ENCODE data around the gene POLR3GL.

POLR3GL gene

DNA sequence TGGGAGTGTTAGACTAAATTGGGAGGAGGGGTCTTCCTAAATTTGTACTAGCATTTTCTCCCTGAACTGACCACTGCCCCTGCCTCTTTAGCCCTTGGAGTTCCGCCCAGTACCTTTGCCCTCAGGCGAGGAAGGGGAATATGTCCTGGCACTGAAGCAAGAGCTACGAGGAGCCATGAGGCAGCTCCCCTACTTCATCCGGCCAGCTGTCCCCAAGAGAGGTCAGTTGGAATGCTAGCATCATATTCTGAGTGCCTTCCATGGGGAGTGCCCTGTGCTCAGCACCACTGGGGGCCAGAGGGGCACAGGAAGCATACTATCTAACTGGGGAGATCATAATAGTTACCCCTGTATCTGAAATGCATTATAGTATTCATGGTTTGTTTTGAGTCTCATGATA is 10.7 kb downstream of the POLR3GL start:
- DNase-seq (ENCODE audit: low read depth in 2 of 2), result no peak

- DNase-seq (ENCODE audit: low read depth in 2 of 2), result no peak
Measured at GRCh38 chr1:145977016-145977415, 12.5 kb downstream of the POLR3GL start.

GRCh38 chr1:145977486-145978470 is 13.3 kb downstream of the POLR3GL start:
- DNase-seq (ENCODE audit: low read depth in 2 of 2), result peak; percentile 62 to 69

DNA sequence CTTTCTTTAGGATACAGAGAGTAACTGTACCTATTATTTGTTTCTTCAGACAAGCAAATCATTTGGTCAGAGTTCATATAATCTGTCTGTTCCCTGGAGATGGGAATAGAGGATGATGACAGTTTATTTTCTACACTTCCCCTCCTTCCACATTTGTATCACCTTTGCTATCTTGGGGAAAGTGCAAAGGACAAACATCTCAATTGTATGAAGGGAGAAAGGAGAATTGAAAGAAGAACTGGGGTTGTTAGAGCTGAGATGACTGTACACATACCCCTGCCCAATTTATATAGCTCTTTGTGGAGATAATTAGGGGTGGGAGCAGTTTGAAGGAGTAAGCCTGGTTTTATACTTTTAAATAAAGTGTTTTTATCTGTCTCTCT is 14.0 kb downstream of the POLR3GL start:
- no peak for DNase-seq (ENCODE audit: low read depth in 2 of 2)

DNA sequence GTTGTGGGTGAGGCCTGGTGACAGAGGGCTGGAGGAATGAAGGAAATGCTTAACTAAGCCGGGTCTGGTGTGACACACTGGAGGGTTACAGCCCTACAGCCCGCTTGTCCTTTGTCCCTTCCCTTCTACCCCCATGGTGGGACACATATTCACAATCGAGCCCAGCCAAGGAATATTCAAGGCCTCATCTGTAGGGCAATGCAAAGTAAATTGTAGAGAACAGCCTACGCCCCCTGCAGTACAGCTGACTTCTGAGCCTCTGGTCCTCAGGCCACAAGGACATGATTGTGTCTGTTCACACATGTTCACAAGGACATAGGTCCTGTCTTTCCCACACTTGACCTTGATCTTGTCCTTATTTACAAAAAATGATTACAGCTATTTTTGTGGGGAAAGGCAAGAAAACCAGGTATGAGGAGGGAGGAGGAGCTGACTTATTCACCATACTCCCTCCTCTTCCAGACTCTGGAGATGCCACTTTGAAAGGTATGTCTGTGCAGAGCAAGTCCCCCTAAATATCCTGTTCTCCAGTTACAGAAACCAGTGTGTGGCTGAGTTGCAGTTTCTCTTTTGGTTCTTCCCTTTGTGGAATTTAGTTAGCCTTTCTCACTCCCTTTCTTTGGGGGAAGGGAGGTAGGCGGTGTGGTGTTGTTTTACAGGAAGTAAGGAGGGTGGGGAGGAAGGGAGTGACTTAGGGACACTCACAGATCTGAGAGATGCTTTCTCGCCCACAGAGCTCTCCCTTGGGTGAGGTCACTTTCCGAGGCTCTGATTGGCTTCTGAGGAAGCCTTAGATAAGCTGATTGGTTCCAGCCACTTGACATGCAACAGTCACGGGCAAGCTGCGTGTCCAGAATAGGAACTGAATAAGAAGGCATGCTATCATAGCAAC is 14.6 kb downstream of the POLR3GL start:
- DNase-seq (ENCODE audit: low read depth in 2 of 2), result peak; percentile 100

DNA sequence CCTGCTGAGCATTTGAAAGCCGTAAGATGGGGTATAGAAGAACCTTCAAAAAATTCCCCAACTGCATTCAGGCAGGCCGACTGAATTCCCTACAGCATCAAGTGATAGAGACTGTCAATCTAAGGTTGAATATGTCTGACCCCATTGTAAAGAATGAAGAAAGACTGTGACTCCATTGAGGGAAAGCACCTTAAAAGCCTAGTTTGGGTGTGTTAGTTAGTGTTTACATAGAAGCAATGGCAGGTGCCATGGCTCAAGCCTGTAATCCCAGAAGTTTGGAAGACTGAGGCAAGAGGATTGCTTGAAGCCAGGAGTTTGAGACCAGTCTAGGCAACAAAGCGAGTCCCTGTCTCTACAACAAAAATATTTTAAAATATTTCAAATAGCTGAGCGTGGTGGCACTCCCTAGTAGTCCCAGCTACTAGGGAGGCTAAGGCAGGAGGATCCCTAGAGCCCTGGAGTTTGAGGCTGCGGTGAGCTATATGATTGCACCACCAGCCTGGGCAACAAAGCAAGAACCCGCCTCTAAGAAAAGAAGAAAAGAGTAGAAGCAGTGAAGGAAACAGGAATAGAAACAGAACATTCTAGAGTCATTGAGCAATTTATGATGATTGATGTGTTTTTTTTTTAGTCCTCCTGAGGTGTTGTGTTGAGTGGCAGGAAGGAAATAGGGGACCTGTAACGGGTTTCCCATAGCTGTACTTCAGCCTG is 15.4 kb downstream of the POLR3GL start:
- no peak for DNase-seq (ENCODE audit: low read depth in 2 of 2)

DNA sequence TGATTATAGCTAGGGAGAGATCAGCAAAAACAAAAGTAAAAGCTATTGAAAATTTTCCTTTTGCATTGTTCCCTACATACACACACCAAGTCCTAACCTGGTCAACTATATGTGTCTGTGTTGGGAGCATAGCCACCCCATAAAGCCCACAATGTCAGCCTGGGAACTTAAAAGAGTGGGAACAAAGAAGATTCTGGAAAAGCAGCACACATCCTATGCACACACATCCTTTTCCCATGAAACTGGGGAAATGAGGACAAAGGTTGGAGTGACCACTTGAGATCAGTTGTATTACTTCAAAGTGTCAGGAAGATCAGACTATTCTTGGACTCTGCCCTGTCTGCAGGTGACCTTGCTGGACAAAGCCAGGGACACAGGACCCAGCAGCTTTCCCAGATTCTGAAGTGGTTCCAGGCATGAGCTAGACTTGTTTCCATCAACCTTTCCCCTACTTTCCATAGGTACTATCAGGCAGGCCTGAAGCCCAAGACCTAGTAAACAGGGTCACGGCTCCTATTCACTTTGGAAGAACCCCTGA is 16.0 kb downstream of the POLR3GL start:
- DNase-seq (ENCODE audit: low read depth in 2 of 2), result no peak

DNA sequence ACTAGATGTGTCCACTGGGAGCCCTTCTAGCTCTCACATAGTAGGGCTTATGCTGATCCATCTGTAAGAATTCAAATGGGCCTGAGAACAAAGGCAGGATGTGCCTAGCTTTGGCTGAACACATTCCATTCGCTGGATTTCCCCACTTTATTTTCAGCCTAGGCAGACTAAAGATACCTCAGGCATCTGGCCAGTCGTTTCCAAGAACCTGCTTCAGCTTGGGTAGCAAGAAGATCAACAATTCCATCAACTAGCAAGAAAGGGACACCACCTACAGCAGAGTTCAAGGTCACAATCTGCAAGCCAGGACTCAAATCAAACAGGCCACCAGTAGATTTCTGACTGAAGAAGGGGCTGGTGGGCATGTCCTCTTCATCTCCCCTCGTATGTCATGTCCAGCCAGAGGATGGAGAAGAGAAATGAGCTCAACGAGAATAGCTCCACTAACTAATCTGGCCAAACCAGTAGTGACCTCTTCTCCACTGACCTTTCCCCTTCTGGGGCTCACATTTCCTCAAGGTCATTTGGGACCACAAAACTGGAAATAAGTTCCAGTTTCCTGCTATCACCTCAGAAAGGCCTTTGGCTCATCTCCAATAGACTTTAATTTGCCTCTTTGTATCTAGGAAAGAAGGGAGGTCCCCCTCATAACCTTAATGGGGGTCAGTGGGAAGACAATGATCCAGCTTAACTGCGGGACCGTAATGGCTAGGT is 17.7 kb downstream of the POLR3GL start:
- DNase-seq (ENCODE audit: low read depth in 2 of 2), result no peak

DNA sequence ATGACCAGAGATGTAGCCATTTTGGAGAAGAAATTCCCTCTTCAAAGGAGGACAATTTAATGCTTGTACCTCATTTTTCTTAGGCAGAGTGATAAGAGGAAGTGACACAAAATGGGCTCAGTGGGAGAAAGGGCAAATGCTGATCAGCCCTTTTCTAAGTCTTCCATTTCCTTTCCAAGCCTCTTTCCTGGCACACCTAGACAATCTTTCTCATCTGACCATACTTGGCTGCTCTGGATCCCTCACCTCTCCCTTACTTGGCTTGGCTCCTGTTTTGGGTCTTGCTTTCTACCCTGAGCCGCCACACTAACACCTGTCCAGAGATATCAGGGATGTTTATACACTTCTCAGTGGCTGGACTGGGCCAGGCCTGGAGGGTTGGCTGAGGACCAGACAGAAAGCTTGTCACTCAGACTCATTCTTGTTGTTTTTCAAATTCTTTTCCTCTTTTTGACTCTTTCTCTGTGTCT is 18.8 kb downstream of the POLR3GL start:
- no peak for DNase-seq (ENCODE audit: low read depth in 2 of 2)

- no peak for DNase-seq (ENCODE audit: low read depth in 2 of 2)
Measured at GRCh38 chr1:145983960-145984830, 19.7 kb downstream of the POLR3GL start.

DNA sequence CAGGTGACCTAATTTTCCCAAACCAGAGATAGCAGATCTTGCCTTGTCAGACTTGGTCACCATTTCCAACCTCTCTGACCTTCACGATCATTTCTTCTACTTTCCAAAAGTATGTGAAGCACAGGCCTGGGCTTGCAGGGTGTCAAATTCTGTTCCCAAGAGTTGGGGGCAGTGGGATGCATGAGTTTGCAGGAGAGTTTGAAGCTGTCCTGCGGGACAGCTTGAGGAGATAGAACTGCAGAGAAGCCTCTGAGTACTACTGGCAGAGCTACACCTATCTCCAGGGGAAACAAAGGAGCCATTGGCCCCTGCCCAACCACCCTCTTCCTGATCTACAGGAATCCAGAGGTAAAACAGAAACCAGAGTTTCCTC is 20.6 kb downstream of the POLR3GL start:
- no peak for DNase-seq (ENCODE audit: low read depth in 2 of 2)

- peak; percentile 61 to 65 for DNase-seq (ENCODE audit: low read depth in 2 of 2)
Measured at GRCh38 chr1:145985502-145986439, 21.3 kb downstream of the POLR3GL start.

- DNase-seq (ENCODE audit: low read depth in 2 of 2), result no peak
Measured at GRCh38 chr1:145986551-145986950, 22.1 kb downstream of the POLR3GL start.

DNA sequence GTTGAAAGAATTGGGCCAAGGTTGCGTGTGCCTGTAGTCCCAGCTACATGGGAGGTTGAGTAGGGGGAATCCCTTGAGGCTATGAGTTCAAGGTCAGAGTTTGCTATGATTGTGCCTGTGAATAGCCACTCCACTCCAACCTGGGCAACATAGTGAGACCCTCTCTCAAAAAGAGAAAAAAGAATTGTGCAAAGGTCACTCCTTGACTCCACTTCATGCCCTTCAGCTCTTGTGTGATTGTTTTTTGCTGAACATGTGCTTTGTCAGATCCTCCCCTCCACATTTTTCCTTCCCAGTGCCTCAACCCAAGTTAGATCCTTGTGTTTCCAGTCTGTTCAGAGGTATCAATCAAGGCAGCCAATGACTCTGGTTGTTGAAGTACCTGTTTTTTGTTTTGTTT is 23.4 kb downstream of the POLR3GL start:
- no peak for DNase-seq (ENCODE audit: low read depth in 2 of 2)

DNA sequence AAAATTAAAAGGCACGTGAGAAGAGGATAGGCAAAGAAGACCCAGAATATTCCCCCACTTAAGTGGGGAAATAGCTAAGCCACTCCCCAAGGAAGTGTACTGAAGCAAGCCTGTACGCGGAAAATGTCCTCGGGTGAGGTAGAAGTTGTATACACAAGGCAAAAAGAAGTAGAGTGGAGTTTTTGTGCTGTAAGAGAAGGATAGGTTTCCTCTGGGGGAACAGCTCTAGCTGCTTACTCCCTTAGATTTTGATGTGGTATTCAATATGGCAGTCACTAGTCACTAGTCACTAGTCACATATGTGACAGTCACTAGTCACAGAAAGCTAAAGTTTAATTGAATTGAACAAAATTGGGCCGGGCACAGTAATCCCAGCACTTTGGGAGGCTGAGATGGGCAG is 24.3 kb downstream of the POLR3GL start:
- no peak for DNase-seq (ENCODE audit: low read depth in 2 of 2)

GRCh38 chr1:145990249-145990855 is 25.9 kb downstream of the POLR3GL start:
- DNase-seq (ENCODE audit: low read depth in 2 of 2), result no peak

DNA sequence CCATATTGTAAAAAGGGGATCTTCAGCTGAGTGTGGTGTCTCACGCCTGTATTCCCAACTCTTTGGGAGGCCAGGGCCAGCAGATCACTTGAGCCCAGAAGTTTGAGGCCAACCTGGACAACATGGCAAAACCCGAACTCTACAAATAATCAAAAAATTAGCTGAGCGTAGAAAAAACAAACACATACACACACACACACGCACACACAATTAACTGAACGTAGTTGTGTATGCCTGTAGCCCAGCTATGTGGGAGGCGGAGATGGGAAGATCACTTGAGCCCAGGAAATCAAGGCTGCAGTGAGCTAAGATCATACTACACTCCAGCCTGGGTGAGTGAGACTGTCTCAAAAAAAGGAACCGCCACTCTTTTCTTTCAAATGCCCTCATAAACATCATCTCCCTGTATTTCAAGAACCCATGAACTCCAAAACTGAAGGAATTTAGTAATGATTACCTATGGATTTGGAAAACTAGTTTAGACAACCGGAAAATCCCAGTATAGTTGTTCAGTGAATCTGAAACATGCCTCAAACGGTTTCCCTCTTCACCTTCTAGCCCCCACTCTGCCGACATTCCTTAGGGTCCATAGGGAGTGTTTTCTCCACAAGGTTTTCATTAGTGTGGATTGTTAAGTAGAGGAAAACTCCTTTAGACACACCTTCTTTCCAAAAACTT is 27.4 kb downstream of the POLR3GL start:
- no peak for DNase-seq (ENCODE audit: low read depth in 2 of 2)

DNA sequence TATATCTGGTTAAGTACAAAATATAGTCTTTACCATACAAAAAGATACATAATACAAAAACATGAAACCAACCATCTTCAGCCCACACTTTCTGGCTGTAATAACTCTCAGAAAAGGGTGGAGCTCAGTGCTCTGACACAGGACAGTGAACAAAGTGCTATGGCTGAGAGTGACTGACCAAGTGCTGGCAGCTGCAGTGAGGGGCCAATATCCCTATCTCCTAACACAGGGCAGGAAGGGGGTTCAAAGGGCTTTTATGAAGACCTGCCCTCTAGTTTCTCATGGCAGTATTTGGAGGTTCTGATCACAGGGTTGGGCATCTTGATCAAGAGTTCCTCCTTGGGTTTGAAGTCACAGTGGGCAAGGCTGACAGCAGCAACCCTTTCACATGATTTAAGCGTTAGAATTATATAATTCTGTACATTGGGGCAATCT is 28.0 kb downstream of the POLR3GL start:
- no peak for DNase-seq (ENCODE audit: low read depth in 2 of 2)
